HepG2 (cell line): ENCODE results near the gene LMBRD2. TPM values are rescaled to one million over a fixed set of nuclear protein-coding genes. Genes with fewer than 3 reads are reported as not detected.

Source experiments
- ATAC-seq: fragments of 200-7000 bp; cut with Tn5 transposase; 3 replicates; pipeline ENCODE4 v1.9.1; 2020; ENCODE audit warnings: mild to moderate bottlenecking, moderate library complexity
- BruUV-seq: library from RNA; stranded (reverse); fragments of 400-500 nt; replicated peaks from 2 replicates; lab custom pipeline; 2021; lab: Mats Ljungman, UMichigan
- CTCF ChIA-PET: fragments of 300-600 bp; formaldehyde crosslinking; extraction: SDS; loops from one replicate; lab custom pipeline; 2021; ENCODE audit warnings: low total read pairs, inconsistent platforms, low intra/inter-chr PET ratio; lab: Yijun Ruan, JAX
- POLR2A ChIA-PET: fragments of 350-600 bp; sonication (Branson Sonifier 250); formaldehyde crosslinking; loops from one replicate; lab custom pipeline; 2020; ENCODE audit warnings: antibody characterized with exemption, inconsistent platforms; lab: Yijun Ruan, JAX
- DNase-seq: peaks from one replicate; pipeline ENCODE4 v3.0.0-alpha.2; 2015; ENCODE audit warnings: low spot score
- FAIRE-seq: peaks from 3 replicates; lab custom pipeline; 2011; peaks lifted over from hg19 to GRCh38; lab: Jason Lieb, UNC
- H2AFZ ChIP-seq: one replicate; pipeline ENCODE4 v1.6.1; 2011; ENCODE audit warnings: low read length, inconsistent platforms
- H3K27ac ChIP-seq: fragments of 300-600 bp; 3 replicates; pipeline ENCODE4 v1.8.0; 2011; ENCODE audit warnings: mixed run types, mild to moderate bottlenecking, mixed read lengths, low read length, inconsistent platforms; ENCODE audit not compliant: insufficient read depth; ENCODE audit errors: extremely low read length
- H3K27me3 ChIP-seq, 2 experiments: fragments of 200-600 bp in 1 of 2; 2 replicates in 1 of 2; 3 replicates in 1 of 2; pipeline versions ENCODE4 v1.6.0 to v1.8.0; 2011; ENCODE audit warnings: low read length in 2 of 2, mild to moderate bottlenecking in 2 of 2, moderate library complexity in 2 of 2, inconsistent platforms in 1 of 2; ENCODE audit not compliant: insufficient read depth in 2 of 2, control insufficient read depth in 1 of 2
- H3K36me3 ChIP-seq, 2 experiments: fragments of 200-600 bp in 1 of 2; replicated peaks in 1 of 2; 2 replicates in 1 of 2; 3 replicates in 1 of 2; pipeline versions ENCODE4 v1.5.1 to v1.8.0; 2011; ENCODE audit warnings: low read length in 2 of 2, inconsistent platforms in 1 of 2; ENCODE audit not compliant: insufficient read depth in 2 of 2, control insufficient read depth in 1 of 2
- H3K4me1 ChIP-seq: 2 replicates; pipeline ENCODE4 v1.5.1; 2012; ENCODE audit warnings: low read length, inconsistent platforms; ENCODE audit not compliant: insufficient read depth
- H3K4me2 ChIP-seq: 2 replicates; pipeline ENCODE4 v1.6.0; 2011; ENCODE audit warnings: low read depth, low read length, inconsistent platforms
- H3K4me3 ChIP-seq, 3 experiments: fragments of 200-600 bp in 1 of 3; sonication (generic), shearing (Covaris generic) in 1 of 3; replicated peaks in 1 of 3; 2 replicates each; pipeline ENCODE4 v1.5.1; 2011 to 2016; ENCODE audit warnings: low read length in 3 of 3, inconsistent platforms in 2 of 3, low read depth in 2 of 3, mild to moderate bottlenecking in 2 of 3, control low read depth in 1 of 3, mixed read lengths in 1 of 3; ENCODE audit not compliant: insufficient read depth in 1 of 3
- H3K79me2 ChIP-seq: one replicate; pipeline ENCODE4 v1.6.1; 2011; ENCODE audit warnings: low read length, inconsistent platforms; ENCODE audit not compliant: insufficient read depth
- H3K9ac ChIP-seq: 2 replicates; pipeline ENCODE4 v1.6.0; 2011; ENCODE audit warnings: mild to moderate bottlenecking, low read depth, low read length, inconsistent platforms; ENCODE audit not compliant: insufficient read depth
- H3K9me3 ChIP-seq: 2 replicates; pipeline ENCODE4 v1.5.1; 2012; ENCODE audit warnings: mild to moderate bottlenecking, low read length
- H4K20me1 ChIP-seq: 2 replicates; pipeline ENCODE4 v1.6.0; 2011; ENCODE audit warnings: inconsistent platforms, mild to moderate bottlenecking, low read length, moderate library complexity; ENCODE audit not compliant: insufficient read depth
- DMAP1 ChIP-seq: IDR thresholded peaks from 2 replicates; pipeline ENCODE4 v1.6.1; 2016
- IRF2 ChIP-seq: IDR thresholded peaks from 2 replicates; pipeline ENCODE4 v1.6.1; 2018; ENCODE audit warnings: missing genetic modification reagents, missing compliant biosample characterization
- PAX8 ChIP-seq: sonication (generic); formaldehyde crosslinking; IDR thresholded peaks from 2 replicates; pipeline ENCODE4 v1.8.0; 2022; ENCODE audit warnings: mild to moderate bottlenecking, missing genetic modification reagents, borderline replicate concordance
- RFX3 ChIP-seq: IDR thresholded peaks from 2 replicates; pipeline ENCODE4 v1.6.1; 2016; ENCODE audit warnings: missing biosample characterization, missing genetic modification reagents
- ZNF674 ChIP-seq: sonication (generic); formaldehyde crosslinking; IDR thresholded peaks from 2 replicates; pipeline ENCODE4 v1.5.0; 2020; ENCODE audit warnings: low read depth, mild to moderate bottlenecking, missing genetic modification reagents
- ZNF790 ChIP-seq: sonication (generic); formaldehyde crosslinking; IDR thresholded peaks from 2 replicates; pipeline ENCODE4 v1.8.0; 2022; ENCODE audit warnings: missing genetic modification reagents, mild to moderate bottlenecking, borderline replicate concordance
- WGBS: methylation state at CpG from one replicate; pipeline ENCODE4 v1.1.6; 2017; ENCODE audit warnings: low lambda C conversion rate; 5-methylcytosine and 5-hydroxymethylcytosine counted together
- in situ Hi-C: cut with HindIII; loops from 2 replicates; pipeline ENCODE4 v1.10.0; 2017; ENCODE audit warnings: low pct_unique_long_range_greater_than_20kb; ENCODE audit not compliant: extremely low pct_ligation_motif_present
- intact Hi-C: fragments of 100-400 bp; cut with micrococcal nuclease; formaldehyde crosslinking; loops from one replicate; pipeline ENCODE4 v1.10.0; 2022; ENCODE audit not compliant: unreplicated experiment
- polyA plus RNA-seq, 8 experiments: library from polyadenylated mRNA; depleted of rRNA in 3 of 8; stranded (reverse) in 7 of 8; unstranded in 1 of 8; fragments of >200 nt; fragmentation: Illumina TruSeq in 4 of 8; extraction: Trizol in 4 of 8; gene quantifications; 2 replicates each; pipeline versions ENCODE4 v1.2.1 to v1.2.3, GENCODE V29; 2011 to 2016; ENCODE audit warnings: low read depth in 4 of 8, missing spikeins in 1 of 8, mixed read lengths in 1 of 8; ENCODE audit not compliant: insufficient read depth in 1 of 8
- total RNA-seq, 5 experiments: library from RNA; depleted of rRNA; stranded (reverse); fragments of >200 nt; fragmentation: Illumina TruSeq; extraction: Trizol; gene quantifications; 2 replicates each; pipeline ENCODE4 v1.2.3, GENCODE V29; 2016; ENCODE audit warnings: low read depth in 1 of 5
- TF ChIP-seq, protein P1 (sequence below): sonication (generic); formaldehyde crosslinking; IDR thresholded peaks from 2 replicates; pipeline ENCODE4 v1.8.0; 2022; ENCODE audit warnings: low read depth, missing genetic modification reagents
- TF ChIP-seq, protein P2 (sequence below): sonication (generic); formaldehyde crosslinking; IDR thresholded peaks from 2 replicates; pipeline ENCODE4; 2020; ENCODE audit warnings: missing genetic modification reagents, mild to moderate bottlenecking, borderline replicate concordance
- TF ChIP-seq, protein P3 (sequence below): fragments of 450-650 bp; IDR thresholded peaks from 2 replicates; pipeline ENCODE4 v1.6.1; 2017
- TF ChIP-seq, protein P4 (sequence below): sonication (generic); formaldehyde crosslinking; IDR thresholded peaks from 2 replicates; pipeline ENCODE4 v1.9.0; 2021; ENCODE audit warnings: missing genetic modification reagents, borderline replicate concordance

LMBRD2 gene
- total and polyA plus RNA-seq, 2 of the 13 experiments (the other 11 are each of a cell fraction or from before 2014, with no cell fraction given) = 2.0 to 4.7 TPM

DNA sequence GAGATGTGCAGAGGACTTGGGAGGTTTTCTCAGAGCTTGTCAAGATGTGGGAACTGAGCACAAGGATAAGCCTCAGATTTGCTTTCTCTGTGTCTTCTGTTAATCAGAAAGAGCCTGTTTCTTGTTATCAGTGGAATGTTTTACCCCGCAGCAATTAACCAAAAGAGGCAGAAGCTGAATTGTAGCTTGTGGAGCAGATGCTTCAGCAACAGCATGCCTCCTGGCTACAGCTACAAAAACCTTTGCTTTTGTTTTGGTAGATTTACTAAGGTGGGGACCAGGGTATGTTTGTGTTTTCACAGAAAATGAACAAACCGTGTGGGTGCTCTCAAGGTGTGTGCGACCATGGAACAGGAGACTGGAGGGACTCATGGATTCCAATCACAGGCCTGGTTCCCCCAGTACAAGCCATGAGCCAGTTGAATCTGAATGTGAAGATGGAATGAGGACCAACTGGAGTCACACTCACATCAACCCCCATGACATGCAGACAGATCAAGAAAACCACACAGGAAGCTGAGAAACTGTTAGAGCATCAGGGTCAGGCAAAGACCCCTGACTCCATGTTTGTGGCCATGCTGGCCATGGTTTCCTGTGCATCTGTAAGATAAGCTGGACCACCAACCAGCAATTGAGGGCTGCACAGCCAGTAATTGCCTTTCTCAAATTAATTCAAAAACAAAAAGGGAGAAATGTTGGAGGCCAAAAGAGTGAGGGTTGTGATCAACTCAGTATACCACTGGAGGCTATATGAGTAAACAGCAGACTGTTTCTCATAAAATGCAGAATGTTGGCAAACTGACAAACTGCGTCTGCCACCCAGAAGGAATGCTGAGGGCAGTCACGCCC, 91.9 kb downstream of the LMBRD2 start:
- no peak for FAIRE-seq
- POLR2A ChIA-PET = no interaction called here
- H3K79me2 ChIP-seq = no peaks in the 10 kb centered on the region
- no peak overlapping the region for H3K9ac ChIP-seq
- BruUV-seq = no TSS peak
- H3K27ac ChIP-seq = no peak overlapping the region
- CTCF ChIA-PET = interaction anchor here (0.6 kb wide), 1 partner anchor 448 kb away, joined by 3 read pairs; no protein-coding TSS in a partner anchor
- no peaks in the 10 kb centered on the region for H3K9me3 ChIP-seq
- peaks cover 0 to under 1% of the 10 kb centered on the region in 2 experiments; a peak in 1 of 5 replicates for H3K27me3 ChIP-seq
- no peak overlapping the region for H2AFZ ChIP-seq
- ATAC-seq = no peak
- 50% methylated on average over 5 of the region's 5 CpGs for WGBS
- H3K4me2 ChIP-seq = no peak overlapping the region
- H3K4me1 ChIP-seq = no peaks in the 10 kb centered on the region
- in situ Hi-C loops = loop anchor here (25.0 kb wide), 1 partner anchor 628 kb away; no protein-coding TSS in a partner anchor
- intact Hi-C loops = loop anchor here (1.0 kb wide), 1 partner anchor 206 kb away; no protein-coding TSS in a partner anchor
- TF ChIP-seq DMAP1 (CRISPR knock-in tag) (no peak), IRF2 (CRISPR knock-in tag) (no peak)
- TF ChIP-seq, protein P1, sequence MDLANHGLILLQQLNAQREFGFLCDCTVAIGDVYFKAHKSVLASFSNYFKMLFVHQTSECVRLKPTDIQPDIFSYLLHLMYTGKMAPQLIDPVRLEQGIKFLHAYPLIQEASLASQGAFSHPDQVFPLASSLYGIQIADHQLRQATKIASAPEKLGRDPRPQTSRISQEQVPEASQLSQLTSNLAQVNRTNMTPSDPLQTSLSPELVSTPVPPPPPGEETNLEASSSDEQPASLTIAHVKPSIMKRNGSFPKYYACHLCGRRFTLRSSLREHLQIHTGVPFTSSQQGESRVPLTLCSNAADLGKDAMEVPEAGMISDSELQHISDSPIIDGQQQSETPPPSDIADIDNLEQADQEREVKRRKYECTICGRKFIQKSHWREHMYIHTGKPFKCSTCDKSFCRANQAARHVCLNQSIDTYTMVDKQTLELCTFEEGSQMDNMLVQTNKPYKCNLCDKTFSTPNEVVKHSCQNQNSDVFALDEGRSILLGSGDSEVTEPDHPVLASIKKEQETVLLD = no peak
- no peaks in the 10 kb centered on the region for H3K36me3 ChIP-seq
- no peaks in the 10 kb centered on the region for H4K20me1 ChIP-seq
- DNase-seq = no peak
- H3K4me3 ChIP-seq = no peak overlapping the region

DNA sequence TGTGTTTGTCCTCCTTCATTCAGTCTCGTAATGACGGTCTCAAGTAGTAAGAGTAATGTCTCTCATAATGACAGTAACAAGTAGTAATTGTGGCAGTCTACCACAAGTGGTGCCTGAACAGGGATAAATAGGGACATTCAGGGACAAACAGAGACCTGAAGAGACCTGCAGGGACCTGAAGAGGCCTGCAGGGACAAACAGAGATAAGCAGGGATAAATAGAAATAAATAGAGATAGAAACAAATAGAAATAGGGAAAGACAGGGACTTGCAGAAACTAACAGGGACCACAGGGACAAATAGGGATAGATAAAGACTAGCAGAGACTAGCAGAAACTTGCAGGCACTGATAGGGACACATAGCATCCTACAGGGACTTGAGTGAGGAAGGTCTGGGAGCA, 92.9 kb downstream of the LMBRD2 start:
- H3K27ac ChIP-seq = no peak overlapping the region
- no peak overlapping the region for H3K9ac ChIP-seq
- no peaks in the 10 kb centered on the region for H3K36me3 ChIP-seq
- H3K79me2 ChIP-seq = no peaks in the 10 kb centered on the region
- H3K4me2 ChIP-seq = no peak overlapping the region
- H4K20me1 ChIP-seq = no peaks in the 10 kb centered on the region
- no peaks in the 10 kb centered on the region for H3K9me3 ChIP-seq
- in situ Hi-C loops = loop anchor here (25.0 kb wide), 1 partner anchor 629 kb away; no protein-coding TSS in a partner anchor
- CTCF ChIA-PET = no interaction called here
- ATAC-seq (no peak), FAIRE-seq (no peak), DNase-seq (no peak)
- no peaks in the 10 kb centered on the region for H3K27me3 ChIP-seq
- H2AFZ ChIP-seq = no peak overlapping the region
- WGBS = 20% methylated on average over 2 of the region's 2 CpGs
- no peak overlapping the region for H3K4me3 ChIP-seq
- POLR2A ChIA-PET = no interaction called here
- no TSS peak for BruUV-seq
- H3K4me1 ChIP-seq = no peaks in the 10 kb centered on the region
- intact Hi-C loops = no loop called here
- TF ChIP-seq, protein P2, sequence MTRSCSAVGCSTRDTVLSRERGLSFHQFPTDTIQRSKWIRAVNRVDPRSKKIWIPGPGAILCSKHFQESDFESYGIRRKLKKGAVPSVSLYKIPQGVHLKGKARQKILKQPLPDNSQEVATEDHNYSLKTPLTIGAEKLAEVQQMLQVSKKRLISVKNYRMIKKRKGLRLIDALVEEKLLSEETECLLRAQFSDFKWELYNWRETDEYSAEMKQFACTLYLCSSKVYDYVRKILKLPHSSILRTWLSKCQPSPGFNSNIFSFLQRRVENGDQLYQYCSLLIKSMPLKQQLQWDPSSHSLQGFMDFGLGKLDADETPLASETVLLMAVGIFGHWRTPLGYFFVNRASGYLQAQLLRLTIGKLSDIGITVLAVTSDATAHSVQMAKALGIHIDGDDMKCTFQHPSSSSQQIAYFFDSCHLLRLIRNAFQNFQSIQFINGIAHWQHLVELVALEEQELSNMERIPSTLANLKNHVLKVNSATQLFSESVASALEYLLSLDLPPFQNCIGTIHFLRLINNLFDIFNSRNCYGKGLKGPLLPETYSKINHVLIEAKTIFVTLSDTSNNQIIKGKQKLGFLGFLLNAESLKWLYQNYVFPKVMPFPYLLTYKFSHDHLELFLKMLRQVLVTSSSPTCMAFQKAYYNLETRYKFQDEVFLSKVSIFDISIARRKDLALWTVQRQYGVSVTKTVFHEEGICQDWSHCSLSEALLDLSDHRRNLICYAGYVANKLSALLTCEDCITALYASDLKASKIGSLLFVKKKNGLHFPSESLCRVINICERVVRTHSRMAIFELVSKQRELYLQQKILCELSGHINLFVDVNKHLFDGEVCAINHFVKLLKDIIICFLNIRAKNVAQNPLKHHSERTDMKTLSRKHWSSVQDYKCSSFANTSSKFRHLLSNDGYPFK (CRISPR knock-in tag) = no peak
- TF ChIP-seq ZNF790 (CRISPR knock-in tag) (no peak), ZNF674 (CRISPR knock-in tag) (no peak), RFX3 (no peak), PAX8 (CRISPR knock-in tag) (no peak)
- TF ChIP-seq, protein P3, sequence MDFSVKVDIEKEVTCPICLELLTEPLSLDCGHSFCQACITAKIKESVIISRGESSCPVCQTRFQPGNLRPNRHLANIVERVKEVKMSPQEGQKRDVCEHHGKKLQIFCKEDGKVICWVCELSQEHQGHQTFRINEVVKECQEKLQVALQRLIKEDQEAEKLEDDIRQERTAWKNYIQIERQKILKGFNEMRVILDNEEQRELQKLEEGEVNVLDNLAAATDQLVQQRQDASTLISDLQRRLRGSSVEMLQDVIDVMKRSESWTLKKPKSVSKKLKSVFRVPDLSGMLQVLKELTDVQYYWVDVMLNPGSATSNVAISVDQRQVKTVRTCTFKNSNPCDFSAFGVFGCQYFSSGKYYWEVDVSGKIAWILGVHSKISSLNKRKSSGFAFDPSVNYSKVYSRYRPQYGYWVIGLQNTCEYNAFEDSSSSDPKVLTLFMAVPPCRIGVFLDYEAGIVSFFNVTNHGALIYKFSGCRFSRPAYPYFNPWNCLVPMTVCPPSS = no peak
- TF ChIP-seq, protein P4, sequence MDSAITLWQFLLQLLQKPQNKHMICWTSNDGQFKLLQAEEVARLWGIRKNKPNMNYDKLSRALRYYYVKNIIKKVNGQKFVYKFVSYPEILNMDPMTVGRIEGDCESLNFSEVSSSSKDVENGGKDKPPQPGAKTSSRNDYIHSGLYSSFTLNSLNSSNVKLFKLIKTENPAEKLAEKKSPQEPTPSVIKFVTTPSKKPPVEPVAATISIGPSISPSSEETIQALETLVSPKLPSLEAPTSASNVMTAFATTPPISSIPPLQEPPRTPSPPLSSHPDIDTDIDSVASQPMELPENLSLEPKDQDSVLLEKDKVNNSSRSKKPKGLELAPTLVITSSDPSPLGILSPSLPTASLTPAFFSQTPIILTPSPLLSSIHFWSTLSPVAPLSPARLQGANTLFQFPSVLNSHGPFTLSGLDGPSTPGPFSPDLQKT (CRISPR knock-in tag) = no peak
